ENCODE data around the gene ADD1. TPM values are rescaled to one million over a fixed set of nuclear protein-coding genes. Genes with fewer than 3 reads are reported as not detected.
A peak's percentile ranks its signal among the peaks of the same experiment; 100 is the strongest.

ADD1 gene
- total RNA-seq, result 100 to 1,000 TPM; 266 to 277 TPM

- POLR2A ChIA-PET, result interaction anchor here (1.0 to 4.2 kb wide), 5 partner anchors 8 to 119 kb away, joined by 3 to 23 read pairs (median 17); no protein-coding TSS in a partner anchor
- CTCF ChIA-PET, result no interaction called here
- peaks cover 4% of the 10 kb centered on the region for H3K9me3 Mint-ChIP-seq
- peak; percentile 94 for DNase-seq
- peak within 1 kb of the TSS; percentile 85 for H3K27ac Mint-ChIP-seq
- peaks cover 31% of the 10 kb centered on the region for H3K36me3 Mint-ChIP-seq (ENCODE audit: low read depth)
- peaks cover 59% of the 10 kb centered on the region for H3K4me1 Mint-ChIP-seq
- peak within 1 kb of the TSS; percentile 84 for H3K4me3 Mint-ChIP-seq
- no peaks in the 10 kb centered on the region for H3K27me3 Mint-ChIP-seq
Observed at GRCh38 chr4:2843263-2843940, at the start of gene ADD1. Gene ADD1, plus strand, starts transcription at chr4:2843844. Its CDS starts 32,072 bp downstream, at chr4:2875916.

- H3K36me3 Mint-ChIP-seq (ENCODE audit: low read depth), result no peaks in the 10 kb centered on the region
- no peaks in the 10 kb centered on the region for H3K9me3 Mint-ChIP-seq
- DNase-seq, result no peak
- peaks cover 51% of the 10 kb centered on the region for H3K4me1 Mint-ChIP-seq
- ChIA-PET POLR2A (interaction anchor here (1.4 kb wide), 1 partner anchor 142 kb away, joined by 4 read pairs; no protein-coding TSS in a partner anchor), CTCF (no interaction called here)
- no peaks in the 10 kb centered on the region for H3K27me3 Mint-ChIP-seq
- H3K4me3 Mint-ChIP-seq, result peak overlapping the region; percentile 81
- no peak overlapping the region for H3K27ac Mint-ChIP-seq
Observed at GRCh38 chr4:2794486-2795299, 49.0 kb upstream of the ADD1 start.

- Mint-ChIP-seq H3K9me3 (no peaks in the 10 kb centered on the region), H3K27ac (no peak overlapping the region)
- POLR2A ChIA-PET, result interaction anchor here (1.4 kb wide), 1 partner anchor 141 kb away, joined by 4 read pairs; no protein-coding TSS in a partner anchor
Observed at GRCh38 chr4:2795300-2795892, 48.2 kb upstream of the ADD1 start.

GRCh38 chr4:2795893-2796848, 47.5 kb upstream of the ADD1 start:
- ChIA-PET POLR2A (interaction anchor here (1.0 to 6.3 kb wide), 5 partner anchors 11 to 140 kb away, joined by 3 to 86 read pairs (median 16); no protein-coding TSS in a partner anchor), CTCF (no interaction called here)
- peaks cover 61% of the 10 kb centered on the region for H3K4me1 Mint-ChIP-seq
- H3K9me3 Mint-ChIP-seq, result no peaks in the 10 kb centered on the region
- H3K27me3 Mint-ChIP-seq, result no peaks in the 10 kb centered on the region
- H3K4me3 Mint-ChIP-seq, result no peak overlapping the region
- DNase-seq, result no peak
- no peaks in the 10 kb centered on the region for H3K36me3 Mint-ChIP-seq (ENCODE audit: low read depth)
- H3K27ac Mint-ChIP-seq, result no peak overlapping the region

More at GRCh38 chr4:2795300-2795892, 48.2 kb upstream of the ADD1 start:
- CTCF ChIA-PET, result no interaction called here
- H3K4me1 Mint-ChIP-seq, result peaks cover 56% of the 10 kb centered on the region
- H3K36me3 Mint-ChIP-seq (ENCODE audit: low read depth), result no peaks in the 10 kb centered on the region
- H3K4me3 Mint-ChIP-seq, result no peak overlapping the region
- no peaks in the 10 kb centered on the region for H3K27me3 Mint-ChIP-seq
- no peak for DNase-seq

GRCh38 chr4:2796849-2797544, 46.6 kb upstream of the ADD1 start:
- H3K27me3 Mint-ChIP-seq, result no peaks in the 10 kb centered on the region
- no peak overlapping the region for H3K27ac Mint-ChIP-seq
- peaks cover 67% of the 10 kb centered on the region for H3K4me1 Mint-ChIP-seq
- CTCF ChIA-PET, result interaction anchor here (1.3 to 1.4 kb wide), 2 partner anchors 11 to 33 kb away, joined by 3 to 7 read pairs; no protein-coding TSS in a partner anchor
- no peaks in the 10 kb centered on the region for H3K36me3 Mint-ChIP-seq (ENCODE audit: low read depth)
- POLR2A ChIA-PET, result interaction anchor here (0.9 to 6.3 kb wide), 8 partner anchors 11 to 162 kb away, joined by 3 to 86 read pairs (median 8); no protein-coding TSS in a partner anchor
- H3K4me3 Mint-ChIP-seq, result no peak overlapping the region
- no peak for DNase-seq
- no peaks in the 10 kb centered on the region for H3K9me3 Mint-ChIP-seq

GRCh38 chr4:2797545-2798305, 45.9 kb upstream of the ADD1 start:
- Mint-ChIP-seq H3K4me3 (peak overlapping the region; percentile 84), H3K36me3 (ENCODE audit: low read depth) (no peaks in the 10 kb centered on the region), H3K27me3 (no peaks in the 10 kb centered on the region), H3K27ac (peak overlapping the region; percentile 90), H3K4me1 (peaks cover 68% of the 10 kb centered on the region), H3K9me3 (no peaks in the 10 kb centered on the region)
- ChIA-PET CTCF (interaction anchor here (1.3 to 1.4 kb wide), 3 partner anchors 12 to 33 kb away, joined by 3 to 7 read pairs (median 5); no protein-coding TSS in a partner anchor), POLR2A (interaction anchor here (0.8 to 6.3 kb wide), 10 partner anchors 12 to 1085 kb away, joined by 3 to 86 read pairs (median 6); partner anchors contain the start of gene SLBP)
- peak; percentile 62 for DNase-seq

GRCh38 chr4:2798399-2799223, 45.0 kb upstream of the ADD1 start:
- Mint-ChIP-seq H3K4me1 (peaks cover 69% of the 10 kb centered on the region), H3K9me3 (no peaks in the 10 kb centered on the region), H3K36me3 (ENCODE audit: low read depth) (no peaks in the 10 kb centered on the region), H3K27ac (peak overlapping the region; percentile 90), H3K27me3 (no peaks in the 10 kb centered on the region), H3K4me3 (peak overlapping the region; percentile 84)
- ChIA-PET CTCF (interaction anchor here (1.3 to 1.6 kb wide), 4 partner anchors 12 to 138 kb away, joined by 3 to 7 read pairs (median 4); no protein-coding TSS in a partner anchor), POLR2A (interaction anchor here (0.8 to 6.3 kb wide), 9 partner anchors 13 to 1086 kb away, joined by 3 to 86 read pairs (median 7); partner anchors contain the start of gene SLBP)
- peak; percentile 69 for DNase-seq

GRCh38 chr4:2799224-2799911, 44.3 kb upstream of the ADD1 start:
- Mint-ChIP-seq H3K27ac (peak overlapping the region; percentile 90), H3K9me3 (no peaks in the 10 kb centered on the region), H3K27me3 (no peaks in the 10 kb centered on the region), H3K36me3 (ENCODE audit: low read depth) (no peaks in the 10 kb centered on the region), H3K4me3 (peak overlapping the region; percentile 84), H3K4me1 (peaks cover 62% of the 10 kb centered on the region)
- no peak for DNase-seq
- CTCF ChIA-PET, result interaction anchor here (1.6 kb wide), 1 partner anchor 137 kb away, joined by 4 read pairs; no protein-coding TSS in a partner anchor
- POLR2A ChIA-PET, result interaction anchor here (1.4 to 6.3 kb wide), 5 partner anchors 12 to 137 kb away, joined by 4 to 86 read pairs (median 16); no protein-coding TSS in a partner anchor

GRCh38 chr4:2799971-2800690, 43.5 kb upstream of the ADD1 start:
- Mint-ChIP-seq H3K9me3 (no peaks in the 10 kb centered on the region), H3K4me3 (peak overlapping the region; percentile 84), H3K36me3 (ENCODE audit: low read depth) (no peaks in the 10 kb centered on the region), H3K27me3 (no peaks in the 10 kb centered on the region), H3K27ac (peak overlapping the region; percentile 71), H3K4me1 (peaks cover 54% of the 10 kb centered on the region)
- CTCF ChIA-PET, result interaction anchor here (1.6 to 1.7 kb wide), 2 partner anchors 36 to 136 kb away, joined by 3 to 4 read pairs; no protein-coding TSS in a partner anchor
- POLR2A ChIA-PET, result interaction anchor here (0.9 to 6.3 kb wide), 3 partner anchors 12 to 136 kb away, joined by 3 to 86 read pairs (median 25); no protein-coding TSS in a partner anchor
- DNase-seq, result no peak

All from activated CD4-positive, alpha-beta memory T cell treated with anti-CD3 and anti-CD28 coated beads, Interleukin-2, amount 10 ng/mL, durations not matched to agents 7 days and 5 days (primary cell).